GM19397 (cell line): ENCODE results near the gene FAR2.
"Not testable (repeated sequence)": the region's sequence is repeated elsewhere in the genome, so short reads cannot be mapped to it uniquely, and the experiment has no call there.

Experiments
- ATAC-seq: cut with Tn5 transposase; IDR thresholded peaks from one replicate; pipeline ENCODE4 v1.9.1; 2021; ENCODE audit warnings: mild to moderate bottlenecking, moderate library complexity; ENCODE audit not compliant: unreplicated experiment

FAR2 gene

GRCh38 chr12:29316752-29317151 is 167.7 kb downstream of the FAR2 start:
- ATAC-seq, result no peak

DNA sequence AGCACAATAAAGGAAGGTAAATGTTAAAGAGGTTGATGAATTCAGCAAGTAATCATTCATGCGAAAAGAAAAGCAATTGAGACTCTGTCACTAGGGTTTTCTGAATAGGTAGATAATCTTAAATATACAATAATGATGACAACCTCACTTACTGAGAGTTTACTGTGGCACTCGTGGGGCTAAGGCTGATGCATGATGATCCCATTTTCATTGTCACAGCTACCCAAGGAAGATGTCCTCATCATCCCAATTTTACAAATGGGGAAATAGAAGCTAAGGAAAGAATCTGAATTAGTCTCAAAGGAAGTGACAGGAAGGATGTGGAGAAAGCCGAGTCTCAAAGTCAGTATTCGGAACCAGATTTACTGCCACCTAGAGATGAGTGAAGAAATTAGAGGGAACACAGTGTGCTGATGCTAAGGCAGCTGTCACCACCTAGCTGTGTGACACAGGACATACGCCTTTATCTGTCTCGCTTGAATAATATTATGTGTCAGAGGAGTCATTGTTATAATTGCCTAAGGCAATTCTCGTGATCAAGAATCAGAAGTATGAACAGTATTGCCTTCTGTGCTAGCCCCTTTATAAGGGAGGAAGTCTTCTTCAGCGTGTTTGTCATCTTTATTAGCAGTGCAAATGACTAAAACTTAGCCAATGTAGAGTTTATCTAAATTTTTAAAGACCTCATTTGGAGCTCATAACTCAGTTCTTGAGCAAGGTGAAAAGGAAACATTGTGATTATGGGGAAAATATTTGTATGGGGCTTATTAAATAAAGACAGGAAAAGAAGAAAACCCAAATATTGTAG is 168.7 kb downstream of the FAR2 start:
- peak; percentile 97 for ATAC-seq

DNA sequence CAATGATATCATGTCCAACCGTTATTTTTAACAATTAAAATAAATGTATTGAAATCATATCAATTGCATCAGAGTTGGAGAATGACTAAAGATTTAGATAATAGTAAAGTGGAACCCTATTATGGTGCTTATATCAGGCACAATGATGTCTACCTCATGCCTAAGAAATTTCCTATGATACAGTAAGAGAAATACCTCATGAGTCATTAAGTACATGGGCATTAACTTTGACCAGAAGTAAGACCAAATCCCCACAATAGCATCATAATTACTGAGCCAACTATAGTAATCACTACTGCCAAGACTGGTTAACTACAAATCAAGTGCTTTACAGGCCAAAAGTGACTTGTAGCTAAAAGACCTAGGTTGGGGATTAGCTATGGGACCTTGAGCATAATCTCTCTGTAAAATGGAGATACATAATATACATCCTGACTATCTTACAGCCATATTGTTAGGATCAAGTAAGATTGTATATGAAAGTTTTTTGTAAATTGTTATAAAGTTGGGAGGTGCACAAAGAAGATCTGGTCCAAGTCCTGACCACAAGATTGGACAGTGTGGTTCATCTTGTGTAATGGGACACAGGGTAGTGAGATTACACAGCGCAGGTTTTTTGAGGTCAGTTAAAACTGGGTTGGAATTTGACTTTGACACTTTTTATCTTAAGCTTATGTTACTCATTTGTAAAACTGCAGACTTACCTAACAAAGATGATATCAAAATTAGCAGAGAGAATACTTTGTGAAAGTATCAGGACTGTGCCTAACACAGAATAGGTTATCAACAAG is 171.4 kb downstream of the FAR2 start:
- no peak for ATAC-seq

GRCh38 chr12:29322157-29322556 is 173.1 kb downstream of the FAR2 start:
- no peak for ATAC-seq

- ATAC-seq, result no peak
Measured at GRCh38 chr12:29329411-29329810, 180.3 kb downstream of the FAR2 start.

DNA sequence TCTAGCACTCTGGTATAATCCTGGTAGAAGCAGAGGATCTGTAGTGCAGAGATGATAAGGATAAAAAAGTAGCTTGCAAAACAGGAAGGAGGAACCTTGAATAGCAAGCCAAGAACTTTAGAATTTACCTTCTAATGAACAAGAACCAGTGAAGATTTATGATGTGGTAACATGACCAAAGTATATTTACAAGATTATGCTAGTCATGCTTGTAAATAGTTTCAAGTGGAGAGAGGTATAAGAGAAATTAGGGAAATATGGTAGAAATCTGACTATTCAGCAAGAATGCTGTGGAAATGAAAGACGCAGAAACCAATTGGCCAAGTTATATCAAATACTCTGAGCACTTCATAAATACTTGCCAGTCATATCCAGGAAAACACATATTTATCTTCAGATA is 184.1 kb downstream of the FAR2 start:
- ATAC-seq, result no peak

GRCh38 chr12:29334937-29335336 is 185.9 kb downstream of the FAR2 start:
- no peak for ATAC-seq

- no peak for ATAC-seq
Measured at GRCh38 chr12:29337325-29337724, 188.2 kb downstream of the FAR2 start.

DNA sequence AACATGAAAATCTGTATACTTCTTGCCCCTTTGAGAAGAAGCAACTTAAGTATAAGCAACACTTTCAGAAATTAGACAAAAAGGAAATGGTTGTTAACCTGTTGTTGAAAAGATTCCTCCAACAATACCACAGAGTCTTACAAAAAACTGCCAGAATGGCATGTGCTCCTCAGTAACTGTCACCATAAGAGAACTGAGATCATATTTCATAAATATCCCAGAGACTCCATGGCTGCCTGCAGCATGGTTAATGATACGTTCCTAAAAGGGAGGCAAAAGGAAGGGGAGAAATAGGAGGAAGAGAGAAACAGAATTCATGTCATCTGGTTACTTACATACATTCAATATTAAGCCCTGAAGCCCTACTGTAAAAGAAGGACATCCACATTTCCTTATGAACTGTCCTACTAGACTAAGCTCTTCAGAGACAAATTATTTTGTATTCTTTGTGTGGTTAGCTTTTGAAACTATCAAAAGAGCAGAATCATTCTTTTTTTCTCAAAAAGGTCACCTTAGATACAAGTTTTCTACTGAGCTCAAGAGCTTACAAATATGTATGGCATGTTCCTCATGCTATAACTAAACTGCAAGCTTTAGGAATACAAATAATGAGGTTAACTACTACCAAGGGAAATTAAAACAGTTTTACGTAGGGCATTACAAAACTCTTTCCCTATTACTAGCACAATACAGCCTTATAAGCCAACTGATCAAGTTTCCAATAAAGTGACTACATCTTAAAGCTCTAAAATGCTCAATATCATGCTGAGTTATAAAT is 194.1 kb downstream of the FAR2 start:
- ATAC-seq, result no peak

- no peak for ATAC-seq
Measured at GRCh38 chr12:29346769-29347421, 197.8 kb downstream of the FAR2 start.

DNA sequence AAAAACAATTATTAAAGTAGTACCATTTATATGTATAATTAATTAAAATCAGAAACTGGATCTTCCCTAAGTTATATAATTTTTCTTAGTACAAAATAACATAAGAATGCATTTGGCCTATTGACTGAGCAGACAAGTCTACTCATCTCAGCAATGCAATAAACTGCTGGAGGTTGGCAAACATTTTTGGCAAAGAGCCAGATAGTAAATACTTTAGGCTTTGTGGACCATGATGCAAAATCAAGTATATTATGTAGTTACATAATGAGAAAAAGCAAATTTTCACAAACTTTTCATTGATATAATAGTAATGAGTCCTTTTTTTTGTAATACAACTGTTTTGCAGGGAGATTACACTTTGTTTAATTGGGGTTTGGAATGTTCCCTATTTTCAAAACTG is 201.0 kb downstream of the FAR2 start:
- ATAC-seq, result no peak

DNA sequence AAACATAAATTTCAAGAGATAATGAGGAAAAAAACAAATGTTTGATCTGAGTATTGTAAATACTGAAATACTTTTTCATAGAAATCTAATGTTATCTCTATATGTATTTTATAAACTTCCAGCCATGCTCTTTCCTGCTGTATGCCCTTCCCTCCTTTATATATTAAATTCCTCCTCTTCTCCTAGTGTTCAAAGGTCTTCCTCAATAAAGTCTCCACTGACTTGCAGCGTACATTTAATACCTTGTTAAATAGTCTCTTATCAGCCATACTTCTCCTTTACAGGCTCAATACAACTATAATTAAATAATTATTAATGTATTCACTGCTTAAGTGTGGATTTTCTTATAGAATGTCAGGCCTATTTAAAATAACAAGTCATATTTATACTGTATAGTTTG is 205.9 kb downstream of the FAR2 start:
- ATAC-seq, result no peak

- ATAC-seq, result no peak
Measured at GRCh38 chr12:29365091-29365490, 216.0 kb downstream of the FAR2 start.

- ATAC-seq, result no peak
Measured at GRCh38 chr12:29374012-29374411, 224.9 kb downstream of the FAR2 start.

DNA sequence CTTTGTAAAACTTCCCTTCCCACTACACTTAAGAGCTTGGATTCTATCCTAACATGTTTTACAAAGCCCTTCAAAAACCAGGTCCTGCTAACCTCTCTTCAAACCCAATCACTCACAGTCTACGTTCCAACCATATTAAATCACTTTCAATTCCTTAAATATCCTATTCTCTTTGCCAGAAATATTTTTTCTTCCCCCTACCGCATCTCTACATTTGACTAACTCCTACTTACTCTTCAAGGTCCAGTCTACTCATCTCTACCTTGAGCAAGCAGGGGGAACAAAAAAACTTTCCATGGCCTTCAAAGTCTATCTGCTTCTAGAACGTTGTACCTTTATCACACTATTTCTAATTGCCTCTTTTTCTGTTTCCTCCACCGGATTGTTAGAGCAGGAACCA is 225.8 kb downstream of the FAR2 start:
- no peak for ATAC-seq

DNA sequence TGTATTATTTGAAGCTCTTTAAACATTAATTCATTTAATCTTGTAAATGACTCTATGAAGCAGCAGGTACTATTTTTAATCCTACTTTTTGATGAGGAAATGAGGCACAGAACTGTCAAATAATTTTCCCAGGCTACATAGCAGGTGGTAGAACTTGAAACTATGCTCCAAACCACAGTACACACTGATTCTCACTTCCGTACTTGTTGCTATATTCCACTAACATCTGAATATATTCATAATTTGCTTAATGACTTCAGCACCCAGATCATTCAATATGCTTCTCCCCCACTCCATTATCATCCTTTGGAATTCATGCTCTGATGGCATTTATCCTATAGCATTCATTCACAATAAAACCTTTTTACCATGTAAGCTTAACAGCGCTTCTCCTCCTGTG is 227.0 kb downstream of the FAR2 start:
- ATAC-seq, result no peak

DNA sequence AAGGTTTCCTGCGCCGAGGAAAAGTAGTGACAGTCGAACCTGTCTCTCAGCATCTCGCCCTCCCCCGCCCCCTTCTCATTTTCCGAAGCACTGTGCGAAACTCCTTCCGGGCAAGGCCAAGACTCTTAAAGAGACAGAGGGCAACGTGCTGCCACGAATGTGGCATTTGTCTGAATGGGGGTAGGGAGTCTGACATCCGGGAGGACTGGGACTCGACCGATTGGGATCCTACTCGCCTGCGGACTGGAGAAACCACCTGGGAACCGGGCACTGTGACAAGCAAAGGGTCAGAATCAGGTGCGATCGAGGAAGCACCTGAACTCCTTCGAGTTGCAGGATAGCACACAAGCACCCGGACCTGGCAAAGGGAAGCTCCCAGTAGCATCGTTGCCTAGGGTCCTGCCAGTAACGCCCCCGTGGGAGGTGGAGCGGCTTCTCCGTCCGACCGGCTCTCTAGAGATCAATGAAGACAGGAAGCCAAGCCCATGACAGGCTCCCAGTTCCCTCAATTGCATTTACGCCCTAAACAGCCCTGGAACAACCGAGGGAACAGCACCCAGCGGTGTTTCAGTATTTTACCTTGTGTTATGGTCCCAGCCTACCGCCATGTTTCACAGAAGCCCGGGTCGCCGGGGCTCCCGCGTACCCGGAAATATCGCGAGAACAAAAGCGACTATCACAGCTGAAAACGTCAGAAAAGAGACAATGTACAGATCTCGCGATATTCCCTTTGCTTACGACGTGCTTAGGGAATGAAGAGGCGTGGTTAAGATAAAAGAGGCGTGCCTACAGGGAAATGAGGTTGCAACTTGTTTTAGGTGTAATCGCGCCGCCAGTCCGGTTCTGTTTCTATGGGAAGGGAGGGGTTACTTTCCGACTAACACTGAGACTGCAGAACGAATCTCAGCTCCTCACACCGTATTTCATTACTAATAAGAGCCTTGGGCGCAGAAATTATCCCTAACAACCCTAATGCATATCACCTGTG is 231.8 kb downstream of the FAR2 start, which contains the start of gene ERGIC2:
Gene ERGIC2, minus strand, starts transcription at position 637 of the 988 bp plus-strand sequence. CDS start 9,539 bp downstream, outside the sequence.
- peak; percentile 95 for ATAC-seq

DNA sequence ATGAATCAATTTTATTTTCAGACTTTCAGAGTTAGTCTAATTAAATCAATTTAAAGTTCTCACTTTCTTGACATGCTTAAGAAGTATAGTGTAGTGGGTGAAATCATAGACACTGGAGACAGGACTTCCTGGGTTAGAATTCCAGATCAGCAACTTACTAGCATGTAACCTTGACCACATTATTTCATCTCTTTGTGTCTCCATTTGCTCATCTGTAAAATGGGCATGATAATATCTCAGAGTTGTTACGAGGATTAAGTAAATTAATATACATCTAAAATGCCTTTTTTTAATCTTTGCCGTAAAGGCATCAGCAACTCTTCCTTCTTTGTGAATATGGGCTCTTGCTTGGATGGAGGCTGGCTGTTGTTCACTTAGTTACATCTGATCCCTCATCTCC is 233.2 kb downstream of the FAR2 start:
- ATAC-seq, result no peak

DNA sequence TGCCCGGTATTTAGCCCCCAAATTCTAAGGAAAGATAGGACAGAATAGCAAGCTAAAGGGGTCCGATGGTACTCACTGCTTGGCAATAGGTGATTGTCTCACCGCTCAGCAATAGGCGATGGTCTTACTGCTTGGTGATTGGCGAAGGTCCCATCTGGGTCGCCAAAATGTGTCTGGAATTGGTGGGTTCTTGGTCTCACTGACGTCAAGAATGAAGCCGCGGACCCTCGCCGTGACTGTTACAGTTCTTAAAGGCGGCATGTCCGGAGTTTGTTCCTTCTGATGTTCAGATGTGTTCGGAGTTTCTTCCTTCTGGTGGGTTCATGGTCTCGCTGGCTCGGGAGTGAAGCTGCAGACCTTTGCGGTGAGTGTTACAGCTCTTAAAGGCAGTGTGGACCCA is 236.1 kb downstream of the FAR2 start:
- ATAC-seq, result not testable (repeated sequence)
